PC-3 (cell line): Measurements from ENCODE around the gene DHRS3. TPM values are rescaled to one million over a fixed set of nuclear protein-coding genes. Genes with fewer than 3 reads are reported as not detected.

Experiments used
- ATAC-seq: fragments of 200-7000 bp; cut with Tn5 transposase; 2 replicates; pipeline ENCODE4 v1.9.1; 2020; ENCODE audit warnings: mild to moderate bottlenecking, moderate library complexity
- BruUV-seq: library from RNA; stranded (reverse); fragments of 400-500 nt; replicated peaks from 2 replicates; lab custom pipeline; 2021; lab: Mats Ljungman, UMichigan
- CTCF ChIA-PET: fragments of 300-600 bp; sonication (Branson Sonifier 250); formaldehyde crosslinking; loops from one replicate; lab custom pipeline; 2022; ENCODE audit warnings: antibody characterized with exemption; lab: Charles Lee
- POLR2A ChIA-PET: fragments of 300-600 bp; sonication (Branson Sonifier 250); formaldehyde crosslinking; loops from one replicate; lab custom pipeline; 2022; ENCODE audit warnings: antibody characterized with exemption; ENCODE audit not compliant: unreplicated experiment; lab: Charles Lee
- DNase-seq: peaks from one replicate; pipeline ENCODE4 v3.0.0-alpha.2; 2015
- H2AFZ ChIP-seq: fragments of 300-600 bp; sonication (generic); 2 replicates; pipeline ENCODE4 v1.6.0; 2016; ENCODE audit warnings: antibody characterized with exemption, low read length
- H3F3A ChIP-seq: fragments of 300-600 bp; sonication (generic); one replicate; pipeline ENCODE4 v1.6.0; 2017; ENCODE audit warnings: antibody characterized with exemption, low read length, control low read depth, mild to moderate bottlenecking; ENCODE audit not compliant: unreplicated experiment
- H3K27ac ChIP-seq: fragments of 300-600 bp; sonication (generic); 2 replicates; pipeline ENCODE4 v1.5.1; 2016; ENCODE audit warnings: mild to moderate bottlenecking, low read length
- H3K27me3 ChIP-seq: fragments of 300-600 bp; sonication (generic); 2 replicates; pipeline ENCODE4 v1.6.1; 2016; ENCODE audit warnings: low read length, mixed read lengths
- H3K36me3 ChIP-seq: fragments of 300-600 bp; sonication (generic); 2 replicates; pipeline ENCODE4 v1.6.1; 2016; ENCODE audit warnings: low read depth, mixed run types, low read length, mixed read lengths
- H3K4me1 ChIP-seq: fragments of 300-600 bp; sonication (generic); 2 replicates; pipeline ENCODE4 v1.5.1; 2016; ENCODE audit warnings: low read length; ENCODE audit not compliant: insufficient read depth
- H3K4me2 ChIP-seq: fragments of 300-600 bp; sonication (generic); 2 replicates; pipeline ENCODE4 v1.6.0; 2016; ENCODE audit warnings: low read length
- H3K4me3 ChIP-seq: fragments of 300-600 bp; sonication (generic); 2 replicates; pipeline ENCODE4 v1.5.1; 2016; ENCODE audit warnings: mild to moderate bottlenecking, low read length, mixed read lengths
- H3K79me2 ChIP-seq: fragments of 300-600 bp; sonication (generic); 2 replicates; pipeline ENCODE4 v1.6.1; 2017; ENCODE audit warnings: low read length, mixed read lengths
- H3K9ac ChIP-seq: fragments of 300-600 bp; sonication (generic); 2 replicates; pipeline ENCODE4 v1.6.0; 2016; ENCODE audit warnings: mild to moderate bottlenecking, low read length
- H3K9me2 ChIP-seq: fragments of 300-600 bp; sonication (generic); replicated peaks from 2 replicates; pipeline ENCODE4 v1.6.1; 2016; ENCODE audit warnings: mixed run types, low read length, mixed read lengths
- H3K9me3 ChIP-seq: fragments of 300-600 bp; sonication (generic); 2 replicates; pipeline ENCODE4 v1.6.1; 2016; ENCODE audit warnings: low read length, mixed read lengths
- H4K20me1 ChIP-seq: fragments of 300-600 bp; sonication (generic); 2 replicates; pipeline ENCODE4 v1.6.1; 2016; ENCODE audit warnings: low read length, mixed read lengths
- CTCF ChIP-seq: fragments of 300-600 bp; sonication (generic); conservative IDR thresholded peaks from 2 replicates; pipeline ENCODE4 v1.5.1; 2017; ENCODE audit warnings: antibody characterized with exemption, low read depth, mild to moderate bottlenecking, low read length
- EZH2 ChIP-seq: fragments of 300-600 bp; sonication (generic); IDR thresholded peaks from one replicate; pipeline ENCODE4 v1.6.1; 2017; ENCODE audit warnings: antibody characterized with exemption, mild to moderate bottlenecking, low read length; ENCODE audit not compliant: unreplicated experiment
- EZH2phosphoT487 ChIP-seq: fragments of 300-600 bp; sonication (generic); IDR thresholded peaks from 2 replicates; pipeline ENCODE4 v1.6.1; 2018; ENCODE audit warnings: mild to moderate bottlenecking, antibody characterized with exemption, low read length, borderline replicate concordance
- intact Hi-C: fragments of 100-400 bp; cut with micrococcal nuclease; formaldehyde crosslinking; loops from 2 replicates; pipeline ENCODE4 v1.9.0; 2023
- total RNA-seq: library from RNA; depleted of rRNA; stranded (reverse); fragments of >200 nt; gene quantifications from 2 replicates; pipeline ENCODE4 v1.2.3, GENCODE V29; 2014

Gene DHRS3
- total RNA-seq, 1 experiment from 2014 or later, result 105 TPM

- CTCF ChIA-PET, result no interaction called here
- Histone ChIP-seq H3F3A (no peaks in the 10 kb centered on the region), H4K20me1 (no peaks in the 10 kb centered on the region), H3K9me3 (no peaks in the 10 kb centered on the region), H3K79me2 (no peaks in the 10 kb centered on the region), H3K27me3 (no peaks in the 10 kb centered on the region), H2AFZ (no peak overlapping the region), H3K4me1 (peaks cover 17% of the 10 kb centered on the region), H3K4me3 (no peak overlapping the region), H3K27ac (no peak overlapping the region), H3K4me2 (no peak overlapping the region), H3K9ac (no peak overlapping the region), H3K36me3 (no peaks in the 10 kb centered on the region), H3K9me2 (no peaks in the 10 kb centered on the region)
- intact Hi-C loops, result no loop called here
- TF ChIP-seq EZH2 (no peak), EZH2phosphoT487 (no peak), CTCF (no peak)
- DNase-seq (no peak), ATAC-seq (no peak)
- POLR2A ChIA-PET, result no interaction called here
- no TSS peak for BruUV-seq
These were observed 96.9 kb downstream of the DHRS3 start for GRCh38 chr1:12521096-12521495.

- Histone ChIP-seq H4K20me1 (no peaks in the 10 kb centered on the region), H3K27ac (no peak overlapping the region), H3K9me2 (no peaks in the 10 kb centered on the region), H3K4me3 (no peak overlapping the region), H3K4me2 (0 out of 2 replicates have a peak overlapping the region, but pooled peaks have one; percentile 50), H3K36me3 (no peaks in the 10 kb centered on the region), H3K27me3 (no peaks in the 10 kb centered on the region), H3K4me1 (peaks cover 9% of the 10 kb centered on the region), H3K9ac (no peak overlapping the region; the same call in 1 of the 2 replicates), H3K79me2 (no peaks in the 10 kb centered on the region), H2AFZ (no peak overlapping the region), H3F3A (no peaks in the 10 kb centered on the region), H3K9me3 (no peaks in the 10 kb centered on the region)
- no peak for DNase-seq
- no TSS peak for BruUV-seq
- no peak for ATAC-seq
- intact Hi-C loops, result no loop called here
- ChIA-PET CTCF (interaction anchor here (0.5 kb wide), 1 partner anchor 96 kb away, joined by 3 read pairs; no protein-coding TSS in a partner anchor), POLR2A (no interaction called here)
- TF ChIP-seq CTCF, result no peak
- TF ChIP-seq EZH2, result no peak
- TF ChIP-seq EZH2phosphoT487, result no peak
These were observed 98.2 kb downstream of the DHRS3 start for GRCh38 chr1:12519693-12520364.
